ENCODE measurements around the gene TNFAIP2. TPM values are rescaled to one million over a fixed set of nuclear protein-coding genes. Genes with fewer than 3 reads are reported as not detected.
"Not testable (repeated sequence)": the region's sequence is repeated elsewhere in the genome, so short reads cannot be mapped to it uniquely, and the experiment has no call there.

Gene TNFAIP2
- total RNA-seq, 1 experiment from 2014 or later: 26.1 TPM

DNA sequence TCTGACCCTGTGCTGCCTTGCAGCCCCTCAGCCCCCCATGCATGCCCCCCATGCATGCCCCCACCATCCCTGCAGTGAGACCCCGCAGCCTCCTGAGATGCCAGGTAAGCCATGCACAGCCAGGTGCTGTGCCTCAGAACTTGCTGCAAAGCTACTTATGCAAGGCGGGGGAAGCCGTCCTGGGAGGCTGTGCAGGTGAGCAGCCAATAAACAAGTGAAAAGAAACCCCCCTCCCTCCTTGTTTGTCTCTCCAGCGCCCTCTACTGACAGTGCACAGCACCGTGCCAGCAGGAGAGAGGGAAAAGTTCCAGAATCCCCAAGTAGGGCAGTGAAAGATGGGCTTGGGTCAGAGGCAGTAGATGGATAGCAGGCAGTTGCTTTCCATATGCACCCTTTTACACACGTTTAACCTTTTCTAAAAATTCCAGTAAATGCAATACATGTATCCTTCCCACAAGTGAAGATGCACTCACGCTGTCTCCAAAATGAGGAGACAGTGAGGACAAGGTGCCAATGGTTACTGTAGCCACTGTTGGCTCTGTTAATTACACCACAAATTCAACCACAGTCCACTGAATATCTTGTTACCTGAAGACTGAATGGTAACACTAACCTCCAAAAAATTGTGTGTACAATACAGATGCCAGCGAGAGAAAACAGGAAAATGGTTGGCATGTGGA is 18.0 kb downstream of the TNFAIP2 start:
- in situ Hi-C loops (cut with HindIII; ENCODE audit: low sequenced_read_pairs): no loop called here
- peak; percentile 34 for DNase-seq (ENCODE audit: low spot score)

GRCh38 chr14:103142026-103142425 is 18.8 kb downstream of the TNFAIP2 start:
- DNase-seq (ENCODE audit: low spot score): peak; percentile 25
- in situ Hi-C loops (cut with HindIII; ENCODE audit: low sequenced_read_pairs): no loop called here

DNA sequence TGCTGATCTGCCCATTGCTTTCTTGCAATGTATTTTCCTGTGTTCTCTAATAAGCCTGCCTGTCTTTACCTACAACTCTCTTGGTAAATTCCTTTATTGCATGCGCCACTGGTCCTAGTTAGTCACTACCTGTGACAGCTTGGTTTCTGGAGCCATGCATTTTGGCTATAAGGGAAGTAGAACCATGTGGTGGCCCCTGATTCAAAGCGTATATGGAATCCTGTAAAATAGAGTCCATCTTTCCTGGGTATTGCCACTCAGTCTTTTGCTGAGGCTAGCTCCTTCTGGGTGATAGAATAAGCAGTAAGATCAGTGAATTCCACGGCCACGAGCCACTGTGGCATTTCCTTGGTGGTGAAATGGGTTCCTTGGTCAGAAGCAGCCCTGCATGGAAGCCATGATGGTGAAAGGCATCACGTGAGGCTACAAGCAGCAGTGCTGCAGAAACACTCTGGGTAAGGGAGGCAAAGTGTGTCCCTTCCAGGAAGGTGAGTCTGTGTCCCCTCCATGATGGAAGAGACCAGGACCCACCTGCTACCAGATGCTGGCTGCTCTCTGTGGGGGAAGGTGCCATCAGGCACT is 19.6 kb downstream of the TNFAIP2 start:
- DNase-seq (ENCODE audit: low spot score): no peak

DNA sequence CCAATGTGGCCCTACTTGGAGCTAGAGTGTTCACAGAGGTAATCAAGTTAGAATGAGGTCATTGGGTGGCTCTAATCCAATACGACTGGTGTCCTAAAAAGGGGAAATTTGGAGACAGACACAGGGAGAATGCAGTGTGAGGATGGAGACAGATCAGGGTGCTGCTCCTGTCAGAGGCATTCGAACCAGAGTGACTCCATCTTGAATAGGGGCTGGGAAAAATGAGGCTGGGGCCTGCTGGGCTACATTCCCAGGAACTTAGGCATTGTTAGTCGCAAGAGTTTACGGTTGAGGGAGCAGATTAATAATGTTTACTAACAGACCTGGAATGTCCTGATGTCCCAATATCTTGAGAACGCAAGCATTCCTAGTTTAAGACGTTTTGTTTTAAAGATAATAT is 20.2 kb downstream of the TNFAIP2 start:
- in situ Hi-C loops (cut with HindIII; ENCODE audit: low sequenced_read_pairs): no loop called here

More for the DNA sequence above, 19.6 kb downstream of the TNFAIP2 start:
- in situ Hi-C loops (cut with HindIII; ENCODE audit: low sequenced_read_pairs): no loop called here

GRCh38 chr14:103144085-103144484 is 20.8 kb downstream of the TNFAIP2 start:
- no peak for DNase-seq (ENCODE audit: low spot score)
- in situ Hi-C loops (cut with HindIII; ENCODE audit: low sequenced_read_pairs): no loop called here

More for the DNA sequence above, 20.2 kb downstream of the TNFAIP2 start:
- no peak for DNase-seq (ENCODE audit: low spot score)

DNA sequence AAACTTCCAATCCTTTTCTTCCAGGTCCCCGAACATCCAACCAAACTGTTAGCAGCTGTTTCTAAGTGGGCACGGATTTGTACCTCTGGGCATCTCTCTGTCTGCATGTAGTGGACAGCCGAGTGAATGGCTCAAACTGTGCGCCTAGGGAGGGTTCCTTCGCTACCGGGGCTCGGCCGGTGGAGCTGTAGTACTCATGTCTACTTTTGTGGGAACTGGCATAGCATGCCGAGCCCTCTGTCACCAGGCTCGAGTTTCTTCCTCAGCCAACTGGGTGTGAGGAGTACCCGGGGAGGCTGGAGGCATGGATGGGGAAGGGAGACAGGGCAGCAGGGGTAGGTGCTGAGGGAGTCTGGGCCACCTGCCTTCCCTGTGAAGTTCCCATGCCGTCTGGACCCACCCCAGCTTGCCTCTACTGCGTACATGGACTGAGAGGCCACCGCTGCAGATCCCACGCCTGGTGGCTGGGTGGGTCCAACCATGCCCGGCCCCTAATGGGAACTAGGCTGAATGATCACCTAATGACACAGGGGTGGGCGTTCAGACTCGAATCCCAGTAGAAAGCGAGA is 23.0 kb downstream of the TNFAIP2 start:
- in situ Hi-C loops (cut with HindIII; ENCODE audit: low sequenced_read_pairs): no loop called here
- DNase-seq (ENCODE audit: low spot score): no peak

DNA sequence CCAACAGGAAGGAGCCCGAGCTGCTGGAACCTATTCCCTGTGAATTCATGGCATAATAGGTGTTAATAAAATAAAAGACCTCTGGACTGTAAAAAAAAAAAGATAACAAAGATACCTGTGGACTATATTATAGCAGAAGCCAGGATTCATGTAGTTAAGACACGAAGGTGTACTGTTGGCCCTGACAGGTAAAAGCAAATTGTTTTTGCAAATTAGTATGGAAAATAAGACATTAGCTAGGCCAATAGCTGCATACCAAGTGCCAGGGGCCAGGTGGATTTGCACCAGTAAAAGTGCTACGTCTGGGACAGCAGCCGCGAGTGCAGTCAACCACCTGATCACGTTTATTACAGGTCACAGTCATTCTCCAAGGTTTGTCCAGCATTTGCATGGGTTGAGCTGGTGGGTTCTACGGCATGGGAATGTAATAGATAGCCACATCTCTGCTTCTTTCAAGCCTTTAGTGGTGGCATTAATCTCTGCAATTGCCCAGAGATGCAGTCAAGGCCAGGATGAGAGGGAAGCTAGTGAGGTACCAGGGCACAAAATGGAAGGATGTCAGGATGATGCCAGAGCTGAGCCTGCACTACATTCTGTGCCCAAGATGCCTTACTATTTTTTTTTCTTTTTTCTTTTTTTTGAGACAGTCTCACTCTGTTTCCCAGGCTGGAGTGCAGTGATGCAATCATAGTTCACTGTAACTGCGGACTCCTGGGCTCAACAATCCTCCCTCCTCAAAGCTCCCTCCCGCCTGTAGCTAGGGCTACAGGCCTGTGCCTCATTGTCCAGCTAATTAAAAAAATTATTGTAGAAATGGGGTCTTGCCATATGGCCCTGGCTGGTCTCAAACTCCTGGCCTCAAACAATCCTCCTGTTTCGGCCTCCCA is 26.3 kb downstream of the TNFAIP2 start:
- DNase-seq (ENCODE audit: low spot score): no peak
- in situ Hi-C loops (cut with HindIII; ENCODE audit: low sequenced_read_pairs): no loop called here

GRCh38 chr14:103151270-103151945 is 28.1 kb downstream of the TNFAIP2 start:
- in situ Hi-C loops (cut with HindIII; ENCODE audit: low sequenced_read_pairs): no loop called here
- no peak for DNase-seq (ENCODE audit: low spot score)

- DNase-seq (ENCODE audit: low spot score): peak; percentile 13
- in situ Hi-C loops (cut with HindIII; ENCODE audit: low sequenced_read_pairs): no loop called here
These were observed 31.7 kb downstream of the TNFAIP2 start for GRCh38 chr14:103155010-103155409.

DNA sequence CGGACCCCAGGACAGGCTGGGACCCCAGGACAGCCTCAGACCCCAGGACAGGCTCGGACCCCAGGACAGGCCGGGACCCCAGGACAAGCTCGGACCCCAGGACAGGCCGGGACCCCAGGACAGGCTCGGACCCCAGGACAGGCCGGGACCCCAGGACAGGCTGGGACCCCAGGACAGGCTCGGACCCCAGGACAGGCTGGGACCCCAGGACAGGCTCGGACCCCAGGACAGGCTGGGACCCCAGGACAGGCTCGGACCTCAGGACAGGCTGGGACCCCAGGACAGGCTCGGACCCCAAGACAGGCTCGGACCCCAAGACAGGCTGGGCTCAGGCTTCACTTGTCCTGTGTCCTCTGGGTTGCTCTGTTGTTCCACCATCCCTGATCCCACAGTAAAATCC is 32.2 kb downstream of the TNFAIP2 start:
- in situ Hi-C loops (cut with HindIII; ENCODE audit: low sequenced_read_pairs); DNase-seq (ENCODE audit: low spot score): not testable (repeated sequence)

- no peak for DNase-seq (ENCODE audit: low spot score)
- in situ Hi-C loops (cut with HindIII; ENCODE audit: low sequenced_read_pairs): no loop called here
These were observed 32.6 kb downstream of the TNFAIP2 start for GRCh38 chr14:103155826-103156394.

GRCh38 chr14:103156651-103157378 is 33.6 kb downstream of the TNFAIP2 start:
- in situ Hi-C loops (cut with HindIII; ENCODE audit: low sequenced_read_pairs): no loop called here
- no peak for DNase-seq (ENCODE audit: low spot score)

DNA sequence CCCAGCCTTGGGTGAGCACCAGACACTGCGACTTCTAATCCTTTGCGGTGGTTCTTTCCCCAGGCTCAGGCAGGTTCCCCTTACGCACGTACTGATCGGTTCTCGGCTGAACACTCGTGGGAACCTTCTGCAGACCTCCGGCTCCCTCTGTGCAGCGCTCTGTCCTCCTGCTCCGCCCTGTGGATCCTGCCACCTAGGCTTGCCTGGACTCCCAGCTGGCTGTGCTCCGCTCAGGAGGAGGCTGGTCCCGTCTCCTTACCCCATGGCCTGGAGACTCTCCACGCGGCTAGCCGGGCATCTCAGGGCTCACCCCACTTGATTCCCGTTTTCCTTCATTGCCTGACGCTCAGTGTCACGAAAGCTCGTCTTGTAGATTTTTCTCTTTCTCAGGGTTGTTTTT is 34.7 kb downstream of the TNFAIP2 start:
- in situ Hi-C loops (cut with HindIII; ENCODE audit: low sequenced_read_pairs): no loop called here

DNA sequence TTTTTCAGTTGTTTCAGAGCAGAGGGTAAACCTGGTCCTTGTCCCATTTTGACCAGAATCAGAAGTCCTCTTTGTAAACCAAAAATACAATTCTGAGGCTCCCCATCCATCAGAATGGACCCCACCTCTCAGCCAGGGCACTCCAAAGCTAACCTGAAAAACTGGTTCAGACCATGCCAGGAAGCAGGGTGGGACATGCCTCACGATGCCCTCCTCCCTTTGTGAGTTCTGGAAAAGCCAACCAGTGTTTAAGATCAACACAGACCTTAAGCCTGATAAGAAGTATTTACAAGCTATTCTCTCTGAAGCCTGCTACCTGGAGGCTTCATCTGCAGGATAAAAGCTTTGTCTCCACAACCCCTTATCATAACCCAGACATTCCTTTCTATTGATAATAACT is 35.4 kb downstream of the TNFAIP2 start:
- in situ Hi-C loops (cut with HindIII; ENCODE audit: low sequenced_read_pairs): no loop called here
- DNase-seq (ENCODE audit: low spot score): no peak

More for the DNA sequence above, 34.7 kb downstream of the TNFAIP2 start:
- no peak for DNase-seq (ENCODE audit: low spot score)

- DNase-seq (ENCODE audit: low spot score): no peak
These were observed 37.2 kb downstream of the TNFAIP2 start for GRCh38 chr14:103160321-103161053.

DNA sequence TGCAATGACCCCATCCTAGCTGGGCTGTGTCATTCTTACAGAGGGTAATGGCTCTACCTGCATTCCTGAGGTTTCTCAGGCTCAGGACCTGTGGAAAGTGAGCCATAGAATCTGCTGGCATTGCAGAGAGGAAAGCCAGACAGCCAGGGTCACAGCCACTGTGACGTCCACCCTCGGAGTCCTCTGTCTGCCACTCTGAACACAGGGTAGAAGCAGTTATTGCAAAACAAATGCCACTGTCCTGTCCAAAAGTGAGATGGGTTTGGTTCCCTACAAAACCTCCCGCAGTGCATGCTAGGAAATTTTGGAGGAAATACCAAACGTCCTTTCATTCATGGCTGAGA is 37.8 kb downstream of the TNFAIP2 start:
- no peak for DNase-seq (ENCODE audit: low spot score)
- in situ Hi-C loops (cut with HindIII; ENCODE audit: low sequenced_read_pairs): no loop called here

More at GRCh38 chr14:103160321-103161053, 37.2 kb downstream of the TNFAIP2 start:
- in situ Hi-C loops (cut with HindIII; ENCODE audit: low sequenced_read_pairs): no loop called here

- in situ Hi-C loops (cut with HindIII; ENCODE audit: low sequenced_read_pairs): no loop called here
- DNase-seq (ENCODE audit: low spot score): no peak
These were observed 39.9 kb downstream of the TNFAIP2 start for GRCh38 chr14:103163199-103163598.

DNA sequence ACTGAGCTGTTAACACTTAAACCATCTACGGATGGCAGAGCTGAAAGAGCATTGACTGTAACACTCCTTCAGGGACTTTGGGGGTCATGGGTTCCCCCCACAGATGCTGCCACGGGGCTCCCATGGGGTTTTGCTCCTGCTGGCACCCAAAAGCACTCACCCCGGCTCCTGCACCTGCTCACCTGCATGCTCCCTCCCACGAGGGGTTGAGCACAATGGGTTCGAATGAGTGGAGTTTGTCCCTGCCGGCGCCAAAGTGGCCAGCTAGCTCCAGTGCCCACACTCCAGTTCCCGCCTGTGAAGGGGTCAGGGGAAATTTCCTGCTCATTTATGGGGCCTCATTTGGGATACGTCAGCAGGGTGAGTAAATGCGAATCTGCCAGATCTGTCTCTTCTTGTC is 40.7 kb downstream of the TNFAIP2 start:
- in situ Hi-C loops (cut with HindIII; ENCODE audit: low sequenced_read_pairs): no loop called here
- no peak for DNase-seq (ENCODE audit: low spot score)
